ENCODE data around the gene THSD7A.

DNA sequence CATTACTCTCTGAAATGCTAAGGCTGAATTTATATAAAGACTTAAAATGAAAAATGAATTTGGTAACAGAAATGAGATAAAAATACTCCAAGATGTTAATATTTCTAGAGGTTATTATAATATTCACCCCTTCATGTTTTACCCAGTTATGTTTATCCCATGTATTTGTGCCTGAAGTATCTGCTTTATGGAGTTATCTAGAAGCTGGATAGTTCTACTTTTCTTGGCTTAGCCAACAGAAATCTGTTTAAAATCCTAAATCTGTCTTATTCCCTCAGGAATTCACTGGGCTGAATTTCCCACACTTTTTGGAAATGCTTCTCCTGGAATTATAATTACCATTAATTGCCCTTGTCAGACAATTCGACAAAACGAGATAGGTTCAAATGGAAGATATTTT lies 201.6 kb downstream of the THSD7A start:
- TF ChIP-seq, protein P1, sequence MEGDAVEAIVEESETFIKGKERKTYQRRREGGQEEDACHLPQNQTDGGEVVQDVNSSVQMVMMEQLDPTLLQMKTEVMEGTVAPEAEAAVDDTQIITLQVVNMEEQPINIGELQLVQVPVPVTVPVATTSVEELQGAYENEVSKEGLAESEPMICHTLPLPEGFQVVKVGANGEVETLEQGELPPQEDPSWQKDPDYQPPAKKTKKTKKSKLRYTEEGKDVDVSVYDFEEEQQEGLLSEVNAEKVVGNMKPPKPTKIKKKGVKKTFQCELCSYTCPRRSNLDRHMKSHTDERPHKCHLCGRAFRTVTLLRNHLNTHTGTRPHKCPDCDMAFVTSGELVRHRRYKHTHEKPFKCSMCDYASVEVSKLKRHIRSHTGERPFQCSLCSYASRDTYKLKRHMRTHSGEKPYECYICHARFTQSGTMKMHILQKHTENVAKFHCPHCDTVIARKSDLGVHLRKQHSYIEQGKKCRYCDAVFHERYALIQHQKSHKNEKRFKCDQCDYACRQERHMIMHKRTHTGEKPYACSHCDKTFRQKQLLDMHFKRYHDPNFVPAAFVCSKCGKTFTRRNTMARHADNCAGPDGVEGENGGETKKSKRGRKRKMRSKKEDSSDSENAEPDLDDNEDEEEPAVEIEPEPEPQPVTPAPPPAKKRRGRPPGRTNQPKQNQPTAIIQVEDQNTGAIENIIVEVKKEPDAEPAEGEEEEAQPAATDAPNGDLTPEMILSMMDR (IDR thresholded peaks at IDR 0.05), result no peak
- TF ChIP-seq POLR2A (IDR thresholded peaks at IDR 0.05), result no peak

Data from heart left ventricle (tissue), 13 donors.